Renal cortical epithelial cell (primary cell): ENCODE data around the gene WDR38. TPM values are rescaled to one million over a fixed set of nuclear protein-coding genes. Genes with fewer than 3 reads are reported as not detected.

Experiments
- DNase-seq: peaks from one replicate; pipeline ENCODE4 v3.0.0-alpha.2; 2011; ENCODE audit warnings: low read depth
- total RNA-seq: library from RNA; depleted of rRNA; stranded (reverse); fragments of >200 nt; gene quantifications from 2 replicates; pipeline ENCODE4 v1.2.3, GENCODE V29; 2014

Gene WDR38
- total RNA-seq, 1 donor from 2014 or later, result not detected

DNA sequence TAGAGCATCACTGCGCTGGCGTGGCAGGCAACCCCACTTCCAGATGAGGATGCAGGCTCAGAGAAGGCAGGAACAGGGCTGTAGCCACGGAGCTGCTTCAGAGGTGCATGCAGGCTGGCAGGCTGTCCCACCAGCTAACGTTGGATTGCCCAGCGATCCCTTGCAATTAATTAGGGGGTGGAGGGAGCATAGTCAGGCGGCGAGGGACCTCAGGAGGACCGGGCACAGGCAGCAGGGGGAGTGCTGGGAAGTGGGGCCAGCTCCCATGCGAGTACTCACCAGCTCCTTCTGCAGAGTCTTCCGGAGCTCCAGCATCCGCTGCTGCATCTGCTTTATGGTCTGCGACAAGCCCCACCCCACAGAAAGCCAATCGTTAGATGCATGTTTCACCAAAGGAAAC, 29.0 kb downstream of the WDR38 start:
- no peak for DNase-seq

DNA sequence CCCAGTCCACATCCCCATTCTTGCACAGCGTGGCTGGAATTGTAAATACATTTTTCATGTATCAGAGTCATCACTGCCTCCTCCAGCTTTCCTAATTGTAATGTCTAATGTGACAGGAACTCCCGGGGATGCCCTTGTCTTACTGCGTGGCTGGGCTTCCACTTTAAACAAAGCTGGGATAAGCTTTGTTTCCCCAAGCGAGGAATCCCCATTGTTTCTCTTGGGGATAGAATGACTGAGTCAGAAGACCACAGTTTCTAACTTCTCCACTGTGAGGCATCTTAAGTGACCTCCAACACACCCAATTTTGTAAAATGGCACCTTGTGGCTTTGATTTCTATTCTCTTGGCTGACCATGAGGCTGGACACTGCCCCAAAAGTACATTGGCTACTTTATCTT, 31.1 kb downstream of the WDR38 start:
- DNase-seq, result peak; percentile 70

DNA sequence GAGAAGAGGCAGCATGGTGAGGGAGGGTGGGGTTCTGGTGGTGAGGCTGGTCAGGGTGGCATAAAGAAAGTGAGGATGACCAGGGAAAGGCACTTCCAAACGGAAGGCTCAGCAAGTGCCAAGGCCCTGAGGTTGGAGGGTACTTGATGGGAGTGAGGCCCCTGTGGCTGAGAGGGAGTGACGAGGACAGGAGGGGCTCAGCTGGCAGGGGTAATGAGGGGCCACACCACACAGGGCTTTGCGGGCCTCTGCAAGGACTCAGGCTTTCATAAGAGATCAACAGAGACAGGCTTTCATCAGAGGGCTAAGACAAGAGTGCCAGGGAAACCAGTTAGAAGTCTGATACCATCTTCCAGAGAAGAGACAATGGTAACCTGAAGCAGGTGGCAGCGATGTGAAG, 32.3 kb downstream of the WDR38 start:
- no peak for DNase-seq

DNA sequence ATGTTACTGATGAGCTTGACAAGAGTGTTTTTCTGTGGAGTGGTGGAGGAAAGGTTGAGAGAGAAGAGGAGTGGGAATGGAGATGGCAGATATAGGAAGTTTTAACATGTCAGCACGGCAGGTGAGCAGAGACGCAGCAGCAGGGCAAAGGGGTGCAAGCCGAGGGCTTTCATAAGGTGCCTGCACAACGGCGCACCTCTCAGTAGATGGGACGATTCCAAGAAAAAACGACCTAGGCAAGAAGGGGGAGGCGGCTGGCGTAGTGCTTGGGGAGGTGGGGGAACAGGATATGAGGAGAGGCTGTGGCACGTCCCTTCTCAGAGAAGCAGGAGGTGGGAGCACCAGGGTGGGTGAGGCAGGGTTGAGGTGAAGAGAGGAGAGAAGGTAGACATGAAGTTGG, 33.2 kb downstream of the WDR38 start:
- DNase-seq, result no peak

DNA sequence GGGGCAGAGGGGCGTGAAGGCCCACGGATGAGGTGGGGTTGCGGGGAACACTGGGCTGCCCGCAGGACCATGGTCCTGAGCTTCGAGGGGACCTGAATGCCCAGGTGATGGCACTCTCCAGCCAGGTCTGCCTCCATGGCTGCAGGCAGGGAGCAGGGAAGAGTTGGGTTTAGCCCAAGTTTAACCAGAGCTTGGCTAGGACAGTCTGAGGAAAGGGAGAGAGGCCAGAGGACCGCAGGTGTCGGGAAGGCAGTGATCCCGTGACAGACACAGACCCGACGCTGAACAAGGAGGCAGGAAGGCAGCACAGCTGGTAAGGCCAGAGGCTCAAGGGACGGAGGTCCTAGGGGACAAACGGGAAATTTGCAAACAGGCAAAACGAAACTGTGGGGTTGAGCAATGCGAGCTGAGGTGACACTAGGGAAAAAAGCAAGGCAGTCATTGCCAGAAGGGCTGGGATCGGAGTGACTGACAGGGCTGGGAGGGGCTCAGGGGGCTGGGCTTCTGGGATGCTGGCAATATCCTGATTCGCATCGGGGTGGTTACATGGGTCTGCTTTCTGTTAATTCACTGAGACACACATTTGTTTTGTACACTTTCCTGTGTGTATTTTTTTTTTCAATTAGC, 33.7 kb downstream of the WDR38 start:
- no peak for DNase-seq

DNA sequence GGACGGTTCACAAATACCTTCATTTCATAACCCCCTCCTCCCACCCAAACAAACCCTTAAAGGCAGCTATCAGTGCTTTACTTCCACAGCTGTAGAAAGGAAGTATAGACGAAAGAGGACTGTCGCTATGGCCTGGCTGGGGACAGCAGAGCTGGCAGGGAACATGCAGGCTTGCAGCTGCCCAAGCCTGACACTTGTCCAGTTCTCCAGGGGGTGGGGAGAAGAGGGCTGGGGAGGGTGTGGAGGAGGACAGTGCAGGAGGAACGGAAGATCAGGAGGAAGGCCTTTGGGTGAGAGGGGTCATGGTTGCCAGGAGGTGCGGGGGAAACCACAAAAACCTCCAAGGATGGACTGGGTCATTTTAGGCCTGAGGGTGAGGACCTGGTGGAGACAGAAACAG, 34.6 kb downstream of the WDR38 start:
- no peak for DNase-seq

DNA sequence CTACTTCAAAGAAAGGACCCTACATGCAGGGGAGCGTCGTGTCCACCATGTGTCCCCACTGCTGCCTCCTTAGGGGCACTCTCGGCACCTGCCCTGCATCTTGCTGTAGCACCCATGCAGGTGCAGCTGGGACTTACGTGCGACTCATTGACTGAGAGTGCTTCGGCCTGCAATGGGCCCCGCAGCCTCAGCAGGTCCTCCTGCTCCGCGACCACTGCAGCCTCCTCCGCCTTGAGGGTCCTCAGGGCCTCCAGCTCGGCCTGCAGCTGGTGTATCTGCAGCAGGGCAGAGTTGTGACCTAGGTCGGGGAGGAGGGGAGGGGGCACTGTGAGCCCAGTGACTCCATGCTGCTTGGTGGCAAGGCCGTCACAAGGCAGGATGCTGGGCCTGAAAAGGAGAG, 35.7 kb downstream of the WDR38 start:
- DNase-seq, result no peak

DNA sequence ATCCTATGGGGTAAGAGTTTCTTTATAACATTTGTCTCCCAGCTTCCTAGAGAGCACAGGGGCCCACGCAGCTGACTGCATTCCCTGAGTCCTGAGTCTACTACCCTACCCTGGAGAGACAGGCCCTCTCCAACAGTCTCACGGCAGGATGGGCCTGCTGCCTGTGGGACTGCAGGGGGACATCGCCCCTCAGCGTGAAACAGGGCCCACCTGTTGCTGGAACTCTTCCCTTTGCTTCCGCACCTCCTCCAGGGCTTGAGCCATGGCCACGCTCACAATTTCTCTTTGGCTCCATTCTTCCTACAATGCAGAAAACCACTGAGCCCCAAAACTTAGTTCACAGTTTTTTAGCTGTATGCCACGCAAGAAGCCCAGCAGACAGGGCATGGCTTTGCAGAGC, 36.9 kb downstream of the WDR38 start:
- DNase-seq, result no peak

DNA sequence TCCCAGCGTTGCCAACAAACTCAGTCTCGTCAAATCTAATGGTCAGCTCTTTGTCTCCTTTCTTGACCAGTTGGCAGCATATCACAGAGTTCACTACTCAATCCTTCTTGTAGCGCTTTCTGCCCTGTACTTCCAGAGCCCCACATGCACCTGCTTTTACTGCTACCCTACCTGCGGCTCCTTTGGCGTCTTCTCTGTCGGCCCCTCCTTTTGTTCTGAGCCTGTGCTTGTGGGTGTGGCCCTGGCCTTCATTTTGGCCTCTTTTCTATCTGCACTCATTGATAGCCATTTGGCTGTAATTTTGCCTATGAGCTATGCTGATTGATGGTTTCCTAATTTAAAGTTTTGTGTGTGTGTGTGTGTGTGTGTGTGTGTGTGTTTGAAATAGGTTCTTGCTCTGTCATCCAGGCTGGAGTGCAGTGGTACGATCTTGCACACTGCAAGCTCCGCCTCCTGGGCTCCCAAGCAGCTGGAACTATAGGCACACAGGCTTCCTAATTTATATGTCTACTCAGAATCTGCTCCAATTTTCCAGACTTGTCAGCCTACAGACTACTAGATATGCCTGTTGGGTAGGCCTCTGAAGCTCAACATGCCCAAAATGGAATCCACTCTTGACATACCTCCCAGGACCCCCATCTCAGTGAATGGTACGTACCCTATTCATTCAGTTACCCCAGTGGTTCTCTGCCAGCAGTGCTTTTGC, 40.9 kb downstream of the WDR38 start:
- no peak for DNase-seq

DNA sequence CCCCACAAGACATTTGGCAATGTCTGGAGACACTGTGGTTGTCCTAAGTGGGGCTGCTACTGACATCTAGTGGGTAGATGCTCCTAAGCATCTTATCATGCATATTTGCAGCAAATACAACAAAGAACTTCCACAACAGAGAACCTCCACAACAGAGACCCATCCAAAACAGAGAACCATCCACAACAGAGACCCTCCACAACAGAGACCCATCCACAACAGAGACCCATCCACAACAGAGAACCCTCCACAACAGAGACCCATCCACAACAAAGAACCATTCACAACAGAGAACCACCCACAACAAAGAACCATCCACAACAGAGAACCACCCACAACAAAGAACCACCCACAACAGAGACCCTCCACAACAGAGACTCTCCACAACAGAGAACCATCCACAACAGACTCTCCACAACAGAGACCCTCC, 41.5 kb downstream of the WDR38 start:
- DNase-seq, result peak; percentile 50

DNA sequence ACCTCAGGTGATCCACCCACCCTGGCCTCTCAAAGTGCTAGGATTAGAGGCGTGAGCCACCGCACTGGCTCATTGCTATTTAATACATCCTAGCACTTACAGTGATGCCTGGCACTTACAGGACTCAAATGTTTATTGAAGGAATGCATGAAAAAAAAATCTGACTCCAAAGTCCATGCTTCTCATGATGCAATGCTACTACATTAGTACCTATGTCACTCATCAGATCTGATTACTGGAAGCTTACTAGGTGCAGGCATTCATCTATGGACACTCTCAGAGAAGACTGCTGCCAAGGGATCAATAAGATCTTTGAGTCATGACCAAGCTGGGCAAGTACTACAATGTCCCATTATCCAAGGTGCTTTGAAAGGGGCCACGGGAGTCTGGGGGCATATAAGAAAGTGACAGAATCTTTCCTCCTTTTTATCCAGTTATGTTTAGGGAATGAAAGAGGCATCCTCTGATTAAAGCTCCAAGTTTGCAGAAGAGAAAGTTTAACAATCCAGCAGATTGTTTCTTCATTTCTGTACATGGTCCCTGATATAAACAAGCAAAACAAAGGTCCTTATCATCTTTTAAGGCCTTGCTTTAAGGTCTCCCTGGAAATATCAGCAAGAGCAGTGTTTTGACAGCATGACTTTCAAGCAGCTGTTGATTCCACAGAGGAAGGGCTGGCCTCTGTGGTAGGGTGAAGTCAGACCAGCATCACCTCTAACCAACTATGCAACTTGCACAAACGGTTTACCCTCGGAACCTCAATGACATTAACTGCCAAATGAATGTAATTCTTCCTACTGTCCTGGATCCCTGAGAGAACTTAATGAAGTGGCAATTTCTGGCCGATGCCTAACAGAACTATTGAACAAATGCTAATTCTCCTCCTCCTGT, 44.6 kb downstream of the WDR38 start:
- no peak for DNase-seq

DNA sequence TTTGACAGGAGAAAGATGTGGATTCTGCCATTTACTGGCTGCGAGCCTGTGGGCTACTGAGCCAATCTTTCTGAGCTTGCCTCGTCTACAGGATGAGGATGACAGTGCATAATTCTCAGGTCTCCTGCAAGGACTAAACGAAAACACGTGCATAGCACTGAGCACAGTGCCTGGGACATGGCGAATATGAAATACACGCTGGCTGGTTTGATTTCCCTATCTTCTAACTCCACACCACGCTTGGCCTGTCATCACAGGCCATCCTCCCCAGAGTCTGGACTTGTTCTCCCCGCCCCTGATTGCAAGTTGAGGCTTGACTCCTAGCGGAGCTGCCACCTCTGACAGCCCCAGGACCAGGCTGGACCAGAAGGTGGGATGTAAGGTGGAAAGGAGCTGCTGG, 46.6 kb downstream of the WDR38 start:
- DNase-seq, result no peak

DNA sequence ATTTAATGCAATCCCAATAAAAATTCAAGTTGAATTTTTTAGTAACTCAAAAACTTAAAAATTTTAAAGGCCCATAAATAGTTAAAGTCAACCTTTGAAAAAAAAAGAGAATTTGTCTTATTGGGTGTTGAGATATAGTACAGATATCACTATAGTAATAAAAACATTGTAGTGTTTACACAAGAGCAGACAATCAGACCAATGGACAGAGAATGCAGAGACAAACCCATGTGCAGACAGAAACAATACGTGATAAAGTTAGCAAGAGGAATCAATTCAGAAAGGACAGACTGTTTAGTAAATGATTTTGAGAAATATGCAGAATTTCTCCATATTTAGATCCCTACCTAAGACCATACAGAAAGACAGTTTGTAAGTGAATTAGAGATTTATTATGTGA, 53.7 kb downstream of the WDR38 start:
- DNase-seq, result no peak

Other genes starting within 250 kb of the WDR38 start
- 6.0 and 6.1 TPM in 2 replicates for gene NR6A1, start 82.1 kb upstream of the WDR38 start, total RNA-seq
- 2.1 and 6.6 TPM in 2 replicates for gene OLFML2A, start 76.3 kb upstream of the WDR38 start, total RNA-seq
- gene RPL35, start 8.5 kb downstream of the WDR38 start, total RNA-seq, result 609 and 3,177 TPM in 2 replicates
- 14.2 and 15.7 TPM in 2 replicates for gene ARPC5L, start 8.7 kb downstream of the WDR38 start, total RNA-seq
- gene GOLGA1, start 87.6 kb downstream of the WDR38 start, total RNA-seq, result 5.4 and 12.9 TPM in 2 replicates